Fibroblast of lung (primary cell): Measurements from ENCODE around the gene PCIF1.

Experiments used
- CTCF ChIP-seq, 2 donors: IDR thresholded peaks in 1 of 2; conservative IDR thresholded peaks in 1 of 2; 1 replicate in 1 of 2; 2 replicates in 1 of 2; pipeline ENCODE4 v1.5.1; 2011 to 2012; ENCODE audit warnings: low read length in 2 of 2, control low read depth in 1 of 2, inconsistent platforms in 1 of 2, low read depth in 1 of 2, mild to moderate bottlenecking in 1 of 2
- EZH2 ChIP-seq: IDR thresholded peaks from 2 replicates; pipeline ENCODE4 v1.5.1; 2012; ENCODE audit warnings: low read length, control low read depth, mild to moderate bottlenecking; ENCODE audit errors: missing control alignments

DNA sequence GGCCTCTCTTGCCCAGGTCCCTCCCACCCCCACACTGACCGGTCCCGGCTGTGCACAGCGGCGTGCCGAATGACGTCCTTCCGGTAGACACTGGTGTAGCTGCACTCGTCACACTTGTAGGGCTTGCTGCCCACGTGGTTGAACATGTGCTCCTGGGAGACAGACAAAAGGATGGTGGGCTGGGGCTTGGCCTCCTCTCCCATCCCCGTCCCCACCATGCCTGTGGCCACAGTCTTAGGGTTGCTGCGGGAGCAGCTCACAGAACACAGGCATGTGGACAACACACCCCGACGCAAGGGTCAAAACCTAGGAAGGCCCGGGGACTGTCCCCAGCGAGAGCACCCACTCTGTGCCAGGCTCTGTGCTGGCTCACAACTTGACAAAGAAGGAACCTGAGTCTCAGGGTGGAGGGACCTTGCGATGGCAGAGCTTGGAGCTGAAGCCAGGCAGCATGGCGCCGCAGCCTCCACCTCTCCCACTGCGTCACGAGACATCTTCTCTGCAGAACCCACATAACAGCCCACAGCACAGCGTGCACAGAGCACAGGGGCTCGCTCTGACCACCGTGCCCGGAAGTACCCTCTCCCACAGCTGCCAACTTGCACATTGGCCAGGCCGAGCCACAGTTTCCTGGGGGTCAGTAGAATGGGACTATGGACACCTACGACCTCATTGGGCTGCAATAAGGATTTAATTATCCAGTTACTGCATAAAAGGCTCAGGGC lies 27.7 kb downstream of the PCIF1 start:
- TF ChIP-seq CTCF (conservative IDR thresholded peaks at IDR 0.05 in 1 of 2, IDR thresholded peaks at IDR 0.05 in 1 of 2; ENCODE audit: low read depth in 1 of 2, low read length in 2 of 2) (no peak), EZH2 (no peak)
